GM19238 (cell line): ENCODE data around the gene GNG7.

Source experiments
- DNase-seq: peaks from one replicate; pipeline ENCODE4 v3.0.0; 2011; ENCODE audit warnings: low spot score; ENCODE audit not compliant: insufficient read length

Gene GNG7

DNA sequence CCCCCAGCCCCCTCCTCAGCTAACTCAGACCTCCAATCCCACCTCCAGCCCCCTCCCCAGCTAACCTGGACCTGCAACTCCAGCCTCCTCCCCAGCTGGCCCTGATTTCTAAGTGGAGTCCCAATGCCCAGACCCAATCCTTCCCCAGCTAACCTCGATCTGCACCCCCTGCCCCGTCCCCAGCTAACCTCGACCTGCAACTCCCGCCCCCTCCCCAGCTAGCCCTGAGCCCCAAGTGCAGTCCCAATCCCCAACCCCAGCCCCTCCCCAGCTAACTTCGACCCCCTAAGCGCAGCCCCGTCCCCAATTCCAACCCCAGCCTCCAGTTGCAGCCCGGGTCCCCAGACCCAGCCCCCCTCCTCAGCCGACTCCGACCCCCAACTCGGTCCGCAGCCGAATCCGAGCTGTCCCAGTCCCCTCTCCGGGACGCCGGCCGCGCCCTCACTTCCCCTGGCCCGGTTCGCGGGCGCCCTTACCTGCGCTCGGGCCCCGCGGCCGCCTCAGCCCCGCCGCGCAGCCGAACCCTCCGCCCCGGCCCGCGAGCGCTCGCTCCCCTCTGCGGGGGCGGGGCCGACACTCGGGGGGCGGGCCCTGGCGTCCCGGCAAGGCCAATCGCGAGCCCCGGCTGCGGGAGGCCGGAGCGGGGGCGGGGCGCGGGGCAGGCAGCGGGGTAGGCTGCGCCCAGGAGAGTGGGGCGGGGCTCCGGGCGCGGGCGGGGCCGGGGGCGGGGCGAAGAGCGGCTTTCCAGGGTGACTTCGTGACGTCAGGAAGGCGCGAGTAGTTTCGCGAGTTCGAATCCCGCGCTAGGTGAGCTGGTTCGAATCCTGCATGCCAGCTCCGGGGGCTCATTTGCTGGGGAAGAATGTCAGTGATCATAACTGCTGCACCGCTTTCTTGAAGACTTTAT, at the start of gene GNG7:
Gene GNG7 (minus strand): TSS at position 525 of the 907 bp plus-strand sequence. CDS start 182,006 bp downstream, outside the sequence.
- DNase-seq, result peak; percentile 100

DNA sequence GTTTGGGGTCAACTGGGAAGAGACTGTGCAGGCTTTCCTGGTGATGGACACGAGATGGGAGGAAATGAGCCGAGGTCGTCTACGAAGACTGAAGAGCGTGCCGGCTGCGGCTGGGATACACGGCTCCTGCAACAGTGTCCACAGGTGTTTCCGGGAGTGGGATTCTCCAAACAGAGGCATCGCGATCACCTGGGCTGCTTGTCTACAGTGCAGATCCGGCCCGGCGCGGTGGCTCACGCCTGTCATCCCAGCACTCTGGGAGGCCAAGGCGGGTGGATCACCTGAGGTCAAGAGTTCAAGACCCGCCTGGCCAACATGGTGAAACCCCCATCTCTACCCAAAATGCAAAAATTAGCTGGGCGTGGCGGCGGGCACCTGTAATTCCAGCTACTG, 48.9 kb upstream of the GNG7 start:
- DNase-seq, result no peak

DNA sequence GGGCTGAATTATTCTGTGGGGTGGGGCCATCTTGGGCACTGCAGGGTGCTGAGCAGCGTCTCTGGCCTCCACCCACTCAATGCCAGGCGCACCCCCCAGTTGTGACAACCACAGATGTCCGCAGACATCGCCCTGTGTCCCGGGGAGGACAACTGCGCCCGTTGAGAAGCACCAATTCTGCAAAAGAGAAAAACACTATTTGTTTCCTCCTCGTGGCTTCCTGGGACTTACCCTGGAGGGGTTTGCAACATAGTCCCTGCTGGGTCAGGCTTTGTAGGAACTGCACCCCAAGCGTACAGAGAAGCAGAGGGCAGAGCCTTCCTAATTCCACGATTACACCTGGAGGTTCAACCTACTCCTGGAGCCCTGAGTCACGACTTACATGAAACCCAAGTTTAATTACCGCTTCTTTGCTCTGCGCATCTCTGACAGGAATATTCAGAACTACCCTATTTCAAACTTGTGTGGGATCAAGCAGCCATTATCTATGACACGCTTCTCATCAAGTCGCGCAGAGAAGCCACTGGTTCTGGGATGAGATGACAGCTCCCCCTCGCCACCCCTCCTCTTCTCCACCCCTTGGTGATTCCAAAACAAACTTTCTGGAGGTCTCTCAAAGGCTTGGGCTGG, 48.4 kb upstream of the GNG7 start:
- DNase-seq, result no peak

DNA sequence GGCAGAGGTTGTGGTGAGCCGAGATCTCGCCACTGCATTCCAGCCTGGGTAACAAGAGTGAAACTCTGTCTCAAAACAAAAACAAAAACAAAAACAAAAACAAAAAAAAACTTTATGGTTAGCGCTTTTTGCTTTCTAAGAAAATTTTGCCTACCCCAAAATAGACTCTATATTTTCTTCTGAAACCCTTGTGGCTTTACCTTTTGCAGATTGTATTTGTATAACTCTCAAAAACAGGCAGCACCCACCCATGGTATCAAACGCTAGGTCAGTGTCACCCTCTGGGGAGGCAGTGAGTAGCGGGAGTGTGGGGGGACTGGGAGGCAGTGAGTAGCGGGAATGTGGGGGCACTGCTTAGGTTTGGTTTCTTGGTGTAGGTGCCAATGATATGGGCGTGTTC, 44.9 kb upstream of the GNG7 start:
- DNase-seq, result no peak

DNA sequence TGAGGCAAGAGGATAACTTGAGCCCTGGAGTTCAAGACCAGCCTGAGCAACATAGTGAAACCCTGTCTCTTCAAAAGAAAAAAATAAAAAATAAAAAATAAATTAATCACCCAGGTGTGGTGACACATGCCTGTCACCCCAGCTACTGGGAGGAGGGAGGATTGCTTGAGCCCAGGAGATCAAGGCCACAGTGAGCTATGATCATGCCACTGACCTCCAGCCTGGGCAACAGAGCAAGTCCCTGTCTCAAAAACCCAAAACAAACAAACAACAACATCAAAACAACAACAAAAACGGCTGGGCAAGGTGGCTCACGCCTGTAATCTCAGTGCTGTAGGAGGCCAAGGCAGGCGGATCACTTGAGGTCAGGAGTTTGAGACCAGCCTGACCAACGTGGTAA, 41.6 kb upstream of the GNG7 start:
- DNase-seq, result no peak

DNA sequence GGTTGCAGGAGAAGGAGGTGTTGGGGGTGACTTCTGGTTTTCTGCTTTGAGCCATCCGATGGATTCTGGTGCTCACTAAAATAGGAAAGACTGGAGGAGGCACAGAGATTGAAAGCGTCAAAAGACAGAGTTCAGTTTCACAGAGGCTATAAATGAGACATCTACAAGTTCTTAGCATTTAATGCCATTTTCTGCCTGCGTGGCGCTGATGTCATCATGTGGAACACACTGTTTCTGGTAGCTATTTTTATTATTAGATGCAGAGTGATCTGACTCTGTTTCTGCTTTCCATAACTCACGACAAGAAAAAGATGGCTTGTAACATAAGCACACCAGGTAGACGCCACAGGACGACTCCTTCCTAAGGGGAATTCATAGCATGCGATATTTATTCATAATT, 40.6 kb upstream of the GNG7 start:
- DNase-seq, result no peak

DNA sequence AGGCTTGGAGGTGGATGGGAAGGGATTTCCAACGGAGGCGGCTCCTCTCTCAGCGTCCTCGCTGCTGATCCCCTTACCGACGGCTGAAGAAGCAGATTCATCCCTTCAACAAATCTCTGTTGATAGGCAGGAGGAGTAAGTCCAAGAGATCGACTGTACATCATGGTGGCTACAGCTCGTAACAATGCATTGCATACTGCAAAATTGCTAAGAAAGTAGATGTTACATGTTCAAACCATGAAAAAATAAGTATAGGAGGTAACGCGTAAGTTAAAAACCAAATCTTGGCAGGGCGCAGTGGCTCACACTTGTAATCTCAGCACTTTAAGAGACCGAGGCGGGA, 37.8 kb upstream of the GNG7 start:
- no peak for DNase-seq

DNA sequence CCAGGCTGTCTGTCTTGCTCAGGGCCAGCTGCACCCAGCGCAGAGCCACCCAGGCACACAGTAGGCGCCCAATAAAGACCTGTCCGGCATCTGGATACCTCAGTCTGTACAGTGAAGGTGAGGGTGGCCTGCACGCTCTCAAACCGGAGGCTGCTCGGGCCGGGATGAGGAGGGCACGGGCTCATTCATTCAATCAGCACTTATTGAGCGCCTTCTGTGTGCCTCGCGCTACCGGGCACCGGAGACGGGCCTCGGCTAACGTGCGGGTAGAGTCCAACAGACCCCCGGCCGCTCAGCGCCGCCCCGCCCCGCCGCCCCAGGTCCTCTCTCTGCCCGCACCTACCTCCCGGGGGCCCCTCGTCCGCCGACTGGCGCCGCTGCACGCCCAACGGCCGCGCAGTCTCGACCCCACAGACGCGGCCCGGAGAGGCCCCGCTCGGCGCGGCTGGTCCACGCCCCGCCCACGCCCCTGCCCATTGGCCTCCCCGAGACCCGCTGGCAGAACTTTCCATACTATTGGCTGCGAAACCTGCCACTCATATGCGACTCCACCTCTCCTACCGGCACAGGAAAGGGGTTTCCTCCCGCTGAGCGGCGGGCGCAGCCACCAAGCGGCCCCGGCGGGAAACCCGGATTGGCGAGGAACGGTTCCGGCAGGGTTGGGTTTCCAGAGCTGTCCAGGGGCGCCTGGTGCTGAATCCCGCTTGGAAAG, 37.3 kb upstream of the GNG7 start, which contains the start of gene SLC39A3:
Gene SLC39A3 (minus strand): TSS at position 416 of the 712 bp plus-strand sequence. CDS start 2,760 bp downstream, outside the sequence.
- peak; percentile 100 for DNase-seq

DNA sequence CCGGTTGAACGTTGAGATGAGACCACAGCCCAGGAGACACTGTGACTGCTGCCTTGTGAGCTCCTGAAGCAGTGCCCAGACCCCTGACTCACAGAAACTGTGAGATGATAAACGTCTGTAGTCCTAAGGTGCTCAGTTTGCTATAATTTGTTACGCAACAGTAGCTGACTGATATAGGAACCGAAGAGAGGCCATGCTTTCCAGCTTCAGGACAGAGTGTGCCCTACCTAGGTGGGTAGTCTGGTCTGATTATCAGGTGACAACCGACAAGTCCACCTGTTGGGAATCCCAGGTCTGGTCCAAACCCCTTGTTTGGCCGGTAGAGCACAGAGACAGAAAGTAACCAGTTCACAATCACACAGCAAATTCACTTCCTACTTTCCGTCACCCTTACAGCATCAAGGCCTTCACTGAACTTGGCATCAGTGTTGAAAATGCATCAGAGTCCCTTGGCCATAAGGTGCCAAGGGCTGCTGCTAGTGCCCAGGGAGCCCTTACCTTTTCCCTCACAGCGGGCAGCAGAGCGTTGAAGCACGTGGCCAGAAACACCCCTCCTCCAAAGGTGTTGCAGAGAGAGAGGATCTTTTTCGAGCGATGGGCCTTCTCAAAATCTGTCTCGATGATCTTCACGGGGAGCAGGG, 34.2 kb upstream of the GNG7 start:
- no peak for DNase-seq

DNA sequence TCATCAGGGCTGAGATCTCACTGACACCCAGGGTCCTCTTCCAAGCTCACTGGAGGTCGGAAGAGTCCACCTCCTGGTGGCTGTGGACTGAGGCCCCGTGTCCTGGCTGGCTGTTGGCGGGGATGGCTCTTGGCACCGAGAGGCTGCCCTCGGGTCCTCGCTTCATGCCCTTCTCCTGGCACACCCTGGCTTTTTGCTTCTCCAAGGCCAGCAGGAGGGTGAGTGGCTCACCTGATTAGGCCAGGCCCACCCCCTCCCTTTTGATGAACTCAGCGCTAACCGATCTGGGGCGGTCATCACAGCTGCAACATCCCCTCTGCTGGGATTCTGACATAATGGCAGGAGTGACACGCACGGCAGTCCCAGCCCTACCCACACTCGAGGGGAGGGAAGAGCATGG, 32.9 kb upstream of the GNG7 start:
- no peak for DNase-seq

DNA sequence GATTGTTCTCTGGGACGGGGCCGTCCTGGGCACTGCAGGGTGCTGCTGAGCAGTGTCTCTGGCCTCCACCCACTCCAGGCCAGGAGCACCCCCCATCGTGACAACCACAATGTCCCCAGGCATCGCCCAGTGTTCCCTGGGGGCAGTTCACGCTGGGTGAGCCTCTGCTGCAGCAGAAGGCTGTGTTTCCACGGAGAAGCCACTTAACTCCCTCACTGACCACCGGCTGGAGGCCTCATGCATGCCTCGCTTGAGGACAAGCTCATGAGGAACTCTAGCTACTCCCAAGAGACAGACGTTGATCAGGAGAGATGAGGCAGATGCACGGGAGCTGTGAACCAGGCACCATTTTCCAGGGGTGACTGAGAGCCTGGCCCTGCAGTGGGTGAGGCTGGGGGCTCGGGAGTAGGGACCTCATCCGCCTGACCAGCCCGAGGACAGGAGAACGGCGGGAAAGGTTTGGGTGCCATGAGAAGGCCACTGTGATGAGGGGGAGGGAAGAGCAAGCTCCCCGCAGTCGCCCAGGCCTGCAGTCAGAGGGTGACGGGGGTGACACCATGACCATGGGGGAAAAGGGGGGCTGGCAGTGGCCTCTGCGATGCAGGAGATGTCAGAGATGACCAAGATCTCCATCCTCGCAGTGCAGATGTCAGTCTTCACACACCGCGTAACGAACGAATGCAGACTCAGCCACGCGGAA, 32.2 kb upstream of the GNG7 start:
- no peak for DNase-seq

DNA sequence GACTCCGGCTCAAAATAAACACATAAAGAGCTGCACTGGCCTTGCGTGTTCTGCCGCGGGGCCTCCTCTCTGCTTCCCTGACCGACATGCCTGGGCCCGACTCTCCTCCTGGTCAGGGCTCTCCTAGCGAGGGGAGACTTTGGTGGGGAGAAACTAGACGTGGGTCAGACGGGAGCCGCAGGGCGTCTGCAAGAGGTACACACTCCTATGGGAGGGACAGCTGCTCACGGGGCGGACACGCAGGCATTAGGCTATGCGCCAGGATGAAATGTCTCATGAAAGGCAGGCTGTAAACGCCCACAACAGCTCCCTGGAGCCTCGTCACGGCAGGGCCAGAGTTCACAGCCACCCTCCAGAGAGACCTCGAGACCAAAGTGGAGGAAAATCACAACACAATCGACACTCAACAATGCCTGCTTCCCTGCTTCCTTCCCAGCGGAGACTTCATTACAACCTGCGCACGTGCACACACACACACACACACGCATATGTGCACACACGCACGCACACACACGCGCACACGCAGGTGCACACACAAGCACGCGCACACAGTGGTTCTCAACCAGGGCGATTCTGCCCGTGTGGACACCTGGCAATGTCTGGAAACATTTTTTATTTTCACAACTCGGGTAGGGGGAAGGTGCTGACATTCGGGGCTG, 31.6 kb upstream of the GNG7 start:
- no peak for DNase-seq

DNA sequence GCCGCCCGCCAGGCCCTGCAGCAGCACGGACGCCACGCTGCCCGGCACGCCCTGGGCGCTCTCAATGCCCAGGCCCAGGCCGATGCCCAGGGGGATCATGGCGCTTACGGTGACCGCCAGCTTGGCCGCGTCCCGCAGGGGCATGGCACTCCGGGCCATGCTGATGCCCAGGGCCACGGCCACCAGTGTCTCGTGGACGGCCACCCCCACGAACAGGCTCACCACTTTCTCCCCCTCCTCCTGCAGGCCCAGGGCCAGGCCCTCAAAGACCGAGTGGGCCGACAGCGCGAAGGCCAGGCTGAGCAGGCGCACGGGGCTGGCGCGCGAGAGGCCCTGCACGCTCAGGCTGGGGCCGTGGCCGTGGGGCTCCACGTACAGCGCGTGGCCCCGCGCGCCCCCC, 30.4 kb upstream of the GNG7 start:
- DNase-seq, result no peak

DNA sequence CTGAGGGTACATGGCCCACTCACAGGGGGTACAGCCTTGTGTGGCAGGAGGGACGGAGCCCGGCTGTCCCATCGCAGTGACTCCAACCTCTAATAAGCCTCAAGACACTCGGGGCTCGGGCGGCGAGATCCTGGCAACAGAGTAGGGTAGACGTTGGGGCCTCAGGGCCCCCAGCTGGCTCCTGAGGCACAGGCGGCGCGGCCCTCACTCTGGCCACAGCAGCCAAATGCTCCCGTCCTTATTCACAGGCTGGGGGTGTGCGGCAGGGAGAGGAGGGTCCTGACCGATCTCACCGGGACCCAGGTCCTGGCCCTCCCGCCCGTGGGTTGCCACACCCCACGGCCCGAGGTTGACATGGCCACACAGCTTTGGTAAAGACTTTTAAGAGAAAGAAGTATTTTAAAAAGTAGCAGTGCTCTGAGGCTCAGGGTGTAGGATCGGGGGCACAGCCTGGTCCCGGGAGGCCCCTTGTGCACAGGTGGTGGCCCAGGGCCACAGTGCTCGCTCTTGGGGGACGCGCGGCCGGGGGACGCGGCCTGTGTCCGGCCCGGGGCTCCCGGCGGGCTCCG, 29.7 kb upstream of the GNG7 start:
- no peak for DNase-seq

DNA sequence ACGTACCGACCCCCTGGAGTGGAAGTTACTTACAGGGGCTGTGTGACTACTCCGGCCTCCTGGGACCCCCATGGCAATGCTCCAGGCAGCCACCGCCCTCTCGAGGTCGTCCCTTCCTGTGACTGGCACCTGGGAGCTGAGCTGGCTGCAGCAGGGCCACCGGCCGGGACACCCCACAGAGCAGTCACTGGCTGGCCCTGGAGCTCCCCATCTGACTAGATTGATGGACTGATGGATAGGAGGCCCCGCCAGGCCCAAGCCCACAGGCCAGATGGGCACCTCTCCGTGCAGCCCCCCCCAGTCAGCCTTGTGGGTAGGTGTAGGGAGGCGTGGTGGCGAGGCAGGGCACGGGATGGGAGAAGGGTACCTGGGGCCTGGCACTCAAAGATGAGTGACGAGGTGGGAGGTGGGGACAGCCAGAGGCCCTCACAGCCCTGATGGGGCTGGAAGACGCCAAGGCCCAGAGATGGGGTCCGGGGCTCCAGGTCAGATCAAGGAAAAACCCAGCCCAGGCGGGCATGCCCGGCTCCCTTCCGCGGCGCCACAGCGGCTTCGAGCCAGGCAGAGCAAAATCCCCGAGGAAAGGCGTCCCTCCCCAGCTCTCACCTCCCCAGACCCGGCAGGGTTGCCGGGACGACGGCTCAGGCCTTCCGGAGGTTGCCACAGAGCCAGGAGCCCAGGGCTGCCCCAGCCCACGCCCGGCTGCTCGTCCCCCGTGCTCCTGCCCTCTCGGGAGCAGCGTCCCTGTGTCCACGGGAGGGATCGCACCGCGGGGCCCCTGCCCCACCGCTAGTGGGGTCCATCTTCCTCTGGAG, 28.9 kb upstream of the GNG7 start:
- DNase-seq, result no peak

DNA sequence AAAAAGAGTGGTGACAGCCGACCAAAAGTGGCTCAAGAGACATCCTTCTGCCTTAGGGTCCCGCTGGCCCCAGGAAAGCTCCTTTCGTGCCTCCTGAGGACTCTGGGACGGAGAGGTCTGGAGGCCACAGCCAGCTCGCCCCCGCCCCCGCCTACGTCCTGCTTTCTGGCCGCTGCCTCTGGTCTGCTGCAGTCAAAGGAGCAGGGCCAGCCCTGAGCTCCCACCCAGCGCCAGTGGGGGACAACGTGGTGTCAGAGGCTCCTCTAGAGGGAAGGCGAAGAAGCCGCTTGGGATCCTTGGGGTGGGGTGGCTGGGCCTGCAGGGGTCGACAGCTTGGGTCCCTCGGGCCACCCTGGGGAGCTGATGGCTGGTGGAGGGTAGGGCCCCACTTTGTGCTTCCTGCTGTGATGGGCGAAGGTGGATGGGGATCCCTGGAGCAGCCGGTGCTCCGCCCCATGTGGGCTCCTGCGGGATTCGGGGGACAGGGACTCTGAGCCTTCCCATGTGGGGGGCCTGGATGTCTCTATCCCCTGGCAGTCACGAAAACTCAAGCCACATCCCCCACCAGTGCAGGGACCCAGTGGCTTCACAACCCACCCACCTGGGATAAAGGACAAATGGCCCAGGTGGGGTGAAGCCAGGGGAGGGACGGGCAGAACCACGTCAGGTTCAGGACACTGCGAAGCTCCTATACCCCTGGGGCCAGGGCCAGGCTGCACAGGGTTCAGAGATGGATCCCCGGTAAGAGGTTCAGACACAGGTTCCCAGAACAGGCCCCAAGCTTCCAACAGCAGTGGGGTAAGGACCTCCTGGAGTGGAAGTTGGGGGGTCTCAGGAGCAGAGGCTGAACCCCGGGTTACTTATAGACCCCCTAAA, 27.7 kb upstream of the GNG7 start:
- no peak for DNase-seq

DNA sequence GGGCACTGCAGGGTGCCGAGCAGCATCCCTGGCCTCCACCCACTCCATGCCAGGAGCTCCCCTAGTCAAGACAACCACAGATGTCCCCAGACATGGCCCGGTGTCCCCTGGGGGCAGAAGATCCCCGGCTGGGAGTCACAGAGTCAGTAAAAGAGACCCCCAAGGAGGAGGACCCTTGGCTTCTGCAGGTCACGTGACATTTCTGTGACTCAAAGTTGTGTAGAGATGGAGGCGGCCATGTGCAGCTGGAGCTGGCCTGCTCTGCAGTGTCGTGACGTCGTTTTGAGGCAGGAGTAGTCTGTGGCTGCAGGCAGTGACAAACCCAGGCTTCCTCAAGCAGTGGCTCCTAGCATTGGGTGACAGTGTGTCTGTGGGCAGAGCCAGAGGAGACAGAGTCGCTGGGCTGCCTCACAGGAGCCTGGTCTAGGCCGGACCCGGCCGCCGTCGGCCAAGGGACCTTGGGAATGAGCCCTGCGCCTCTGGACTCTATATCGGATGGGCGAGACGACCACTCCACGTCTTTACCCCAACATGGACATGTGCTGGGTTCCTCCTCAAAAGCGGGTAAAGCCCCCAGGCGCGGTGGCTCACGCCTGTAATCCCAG, 26.4 kb upstream of the GNG7 start:
- DNase-seq, result no peak

DNA sequence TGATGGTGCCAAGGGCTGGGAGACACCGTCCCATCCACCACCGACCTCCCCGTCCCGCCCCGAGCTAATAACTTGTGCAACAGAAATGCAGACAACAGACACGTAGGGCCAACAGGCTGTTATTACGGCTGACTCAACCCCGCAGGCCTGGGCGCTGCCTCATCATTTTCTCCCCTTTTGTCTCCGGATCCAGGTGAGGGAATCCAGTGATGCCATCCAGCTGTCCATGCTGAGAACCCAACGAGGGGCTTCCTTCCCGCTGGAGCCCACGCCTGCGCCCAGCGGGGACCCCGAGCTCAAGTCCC, 25.1 kb upstream of the GNG7 start:
- DNase-seq, result no peak
